Measurements from ENCODE around the gene HSBP1. TPM values are rescaled to one million over a fixed set of nuclear protein-coding genes. Genes with fewer than 3 reads are reported as not detected.

The HSBP1 gene
- 236 and 280 TPM in 2 replicates for polyA plus RNA-seq (2011; rRNA removed)
- polyA plus RNA-seq (2012; cell fraction: cytosol; rRNA removed) = 147 and 175 TPM in 2 replicates
- polyA plus RNA-seq (2012; cell fraction: nucleus; rRNA removed) = 16.4 and 29.1 TPM in 2 replicates
- 185 to 206 TPM (median 190 TPM) in 3 replicates for polyA plus RNA-seq (2017; fragmentation: RNase III; extraction: RNeasy Plus Mini Kit Qiagen cat#74134 plus additional on column Dnase treatment)
- polyA minus RNA-seq (2011; rRNA and poly(A)+ RNA removed) = 43.5 and 58.5 TPM in 2 replicates

- TF ChIP-seq REST (IDR thresholded peaks at IDR 0.05) (peak; percentile 96), CBX8 (IDR thresholded peaks at IDR 0.05) (no peak), CHD2 (IDR thresholded peaks at IDR 0.05; ENCODE audit: low read length, partially characterized antibody) (peak; percentile 94), BCL3 (IDR thresholded peaks at IDR 0.05) (peak; percentile 54; the same call in 2 of the 3 replicates), PHF8 (IDR thresholded peaks at IDR 0.05; ENCODE audit: borderline replicate concordance, low read depth) (peak; percentile 82; the same call in 1 of the 2 replicates), POLR2A (IDR thresholded peaks at IDR 0.05; ENCODE audit: low read length) (peak; percentile 86), RAD21 (conservative IDR thresholded peaks at IDR 0.05 in 1 of 2, IDR thresholded peaks at IDR 0.05 in 1 of 2) (no peak), JUN (IDR thresholded peaks at IDR 0.05) (peak; percentile 37 to 64; a peak in 2 of 5 replicates)
- DNase-seq (ENCODE audit: low read depth in 1 of 2, low spot score in 1 of 2) = peak; percentile 94
- Histone ChIP-seq H3K4me2 (peak within 1 kb of the TSS; percentile 97), H3K9me3 (no peaks in the 10 kb centered on the region), H3K27ac (peak within 1 kb of the TSS; percentile 94 to 98), H3K4me3 (peak within 1 kb of the TSS; percentile 93), H3K4me1 (peaks cover 21% of the 10 kb centered on the region; the same call in 2 of the 3 replicates)
- FAIRE-seq = no peak
- peak; percentile 96 to 98 for ATAC-seq
- ChIA-PET CTCF (no interaction called here), POLR2A (interaction anchor here (1.1 kb wide), 1 partner anchor 10 kb away, joined by 3 read pairs; no protein-coding TSS in a partner anchor)
- WGBS (ENCODE audit: missing lambda C conversion rate) = 2% methylated on average over 10 of the region's 76 CpGs
Observed at GRCh38 chr16:83807710-83808572, at the start of gene HSBP1. HSBP1 (plus strand) TSS chr16:83807978; CDS start chr16:83808077, 99 bp downstream.

- Histone ChIP-seq H3K4me3 (no peak overlapping the region), H3K27ac (no peak overlapping the region), H3K9me3 (peaks cover 6% of the 10 kb centered on the region; the same call in 2 of the 3 replicates), H3K4me1 (no peaks in the 10 kb centered on the region), H3K4me2 (no peak overlapping the region)
- DNase-seq (ENCODE audit: low read depth in 1 of 2, low spot score in 1 of 2) (no peak), FAIRE-seq (no peak), ATAC-seq (no peak)
- ChIA-PET POLR2A (no interaction called here), CTCF (interaction anchor here (1.2 kb wide), 1 partner anchor 21 kb away, joined by 3 read pairs; no protein-coding TSS in a partner anchor)
- 28% methylated on average over 11 of the region's 11 CpGs for WGBS (ENCODE audit: missing lambda C conversion rate)
- TF ChIP-seq MAZ (IDR thresholded peaks at IDR 0.05; ENCODE audit: borderline replicate concordance, low read depth, low read length) (no peak), KDM1A (IDR thresholded peaks at IDR 0.05; ENCODE audit: low read depth) (no peak), KDM5A (IDR thresholded peaks at IDR 0.05) (no peak), REST (IDR thresholded peaks at IDR 0.05) (no peak), HES2 (IDR thresholded peaks at IDR 0.05) (no peak), RFX5 (IDR thresholded peaks at IDR 0.05) (no peak), BHLHE40 (IDR thresholded peaks at IDR 0.05; ENCODE audit: low read depth, low read length) (no peak), TFCP2L1 (CRISPR knock-in tag; IDR thresholded peaks at IDR 0.05) (no peak), PHF8 (IDR thresholded peaks at IDR 0.05; ENCODE audit: borderline replicate concordance, low read depth) (no peak), HMGXB4 (CRISPR knock-in tag; IDR thresholded peaks at IDR 0.05; ENCODE audit: borderline replicate concordance) (no peak), EHMT2 (IDR thresholded peaks at IDR 0.05; ENCODE audit: low read depth) (no peak), HEYL (CRISPR knock-in tag; IDR thresholded peaks at IDR 0.05) (no peak), RARB (CRISPR knock-in tag; IDR thresholded peaks at IDR 0.05) (no peak), CEBPB (IDR thresholded peaks at IDR 0.05) (no peak), MYC (IDR thresholded peaks at IDR 0.05; ENCODE audit: borderline replicate concordance, low read length) (no peak)
Observed at GRCh38 chr16:83762141-83762991, 45.4 kb upstream of the HSBP1 start.
